ENCODE measurements around the gene TLR9.
"Not testable (repeated sequence)": the region's sequence is repeated elsewhere in the genome, so short reads cannot be mapped to it uniquely, and the experiment has no call there.

The TLR9 gene

GRCh38 chr3:52195291-52195597 is 30.2 kb downstream of the TLR9 start:
- DNase-seq (ENCODE audit: low read depth in 2 of 2): no peak

GRCh38 chr3:52194485-52195290 is 30.8 kb downstream of the TLR9 start:
- no peak for DNase-seq (ENCODE audit: low read depth in 2 of 2)

GRCh38 chr3:52193065-52193464 is 32.4 kb downstream of the TLR9 start:
- no peak for DNase-seq (ENCODE audit: low read depth in 2 of 2)

GRCh38 chr3:52191663-52192062 is 33.8 kb downstream of the TLR9 start:
- no peak for DNase-seq (ENCODE audit: low read depth in 2 of 2)

- no peak for DNase-seq (ENCODE audit: low read depth in 2 of 2)
Observed at GRCh38 chr3:52190294-52191074, 35.0 kb downstream of the TLR9 start.

- no peak for DNase-seq (ENCODE audit: low read depth in 2 of 2)
Observed at GRCh38 chr3:52188556-52188955, 36.9 kb downstream of the TLR9 start.

GRCh38 chr3:52186729-52187128 is 38.7 kb downstream of the TLR9 start:
- DNase-seq (ENCODE audit: low read depth in 2 of 2): no peak

- DNase-seq (ENCODE audit: low read depth in 2 of 2): no peak
Observed at GRCh38 chr3:52185837-52186236, 39.6 kb downstream of the TLR9 start.

- no peak for DNase-seq (ENCODE audit: low read depth in 2 of 2)
Observed at GRCh38 chr3:52185311-52185710, 40.1 kb downstream of the TLR9 start.

GRCh38 chr3:52184690-52185089 is 40.8 kb downstream of the TLR9 start:
- DNase-seq (ENCODE audit: low read depth in 2 of 2): no peak

GRCh38 chr3:52183786-52184445 is 41.5 kb downstream of the TLR9 start:
- no peak for DNase-seq (ENCODE audit: low read depth in 2 of 2)

GRCh38 chr3:52182691-52183090 is 42.8 kb downstream of the TLR9 start:
- DNase-seq (ENCODE audit: low read depth in 2 of 2): no peak

GRCh38 chr3:52182196-52182595 is 43.2 kb downstream of the TLR9 start:
- no peak for DNase-seq (ENCODE audit: low read depth in 2 of 2)

GRCh38 chr3:52181543-52181942 is 43.9 kb downstream of the TLR9 start:
- DNase-seq (ENCODE audit: low read depth in 2 of 2): no peak

- DNase-seq (ENCODE audit: low read depth in 2 of 2): no peak
Observed at GRCh38 chr3:52178537-52178936, 46.9 kb downstream of the TLR9 start.

GRCh38 chr3:52178126-52178525 is 47.3 kb downstream of the TLR9 start:
- not testable (repeated sequence) for DNase-seq (ENCODE audit: low read depth in 2 of 2)

- DNase-seq (ENCODE audit: low read depth in 2 of 2): no peak
Observed at GRCh38 chr3:52177701-52178042, 47.8 kb downstream of the TLR9 start.

GRCh38 chr3:52176951-52177700 is 48.3 kb downstream of the TLR9 start:
- no peak for DNase-seq (ENCODE audit: low read depth in 2 of 2)

- no peak for DNase-seq (ENCODE audit: low read depth in 2 of 2)
Observed at GRCh38 chr3:52176180-52176752, 49.2 kb downstream of the TLR9 start.

GRCh38 chr3:52175416-52176179 is 49.8 kb downstream of the TLR9 start:
- no peak for DNase-seq (ENCODE audit: low read depth in 2 of 2)

GRCh38 chr3:52174896-52175295 is 50.5 kb downstream of the TLR9 start:
- DNase-seq (ENCODE audit: low read depth in 2 of 2): no peak

All from activated CD4-positive, alpha-beta T cell treated with anti-CD3 and anti-CD28 coated beads for 24 hours (primary cell).